Activated CD4-positive, alpha-beta T cell treated with anti-CD3 and anti-CD28 coated beads, Interleukin-2, amount 10 ng/mL, durations not matched to agents 7 days and 5 days (primary cell): ENCODE results near the gene RAB3C. TPM values are rescaled to one million over a fixed set of nuclear protein-coding genes. Genes with fewer than 3 reads are reported as not detected.

ENCODE experiments used
- CTCF ChIA-PET: fragments of 350-600 bp; sonication (Branson Sonifier 250); formaldehyde crosslinking; loops from one replicate; lab custom pipeline; 2021; ENCODE audit warnings: antibody characterized with exemption; lab: Charles Lee
- POLR2A ChIA-PET: fragments of 350-600 bp; sonication (Branson Sonifier 250); formaldehyde crosslinking; loops from one replicate; lab custom pipeline; 2021; ENCODE audit warnings: antibody characterized with exemption; lab: Charles Lee
- DNase-seq: peaks from one replicate; pipeline ENCODE4 v3.0.0-alpha.2; 2020
- H3K27ac Mint-ChIP-seq: one replicate; pipeline ENCODE4 v1.8.0; 2021; ENCODE audit warnings: mild to moderate bottlenecking, moderate library complexity, mixed read lengths
- H3K27me3 Mint-ChIP-seq: one replicate; pipeline ENCODE4 v1.8.0; 2021; ENCODE audit warnings: mixed read lengths
- H3K36me3 Mint-ChIP-seq: one replicate; pipeline ENCODE4 v1.8.0; 2021; ENCODE audit warnings: low read depth, mixed read lengths
- H3K4me1 Mint-ChIP-seq: one replicate; pipeline ENCODE4 v1.8.0; 2021; ENCODE audit warnings: mixed read lengths
- H3K4me3 Mint-ChIP-seq: one replicate; pipeline ENCODE4 v1.8.0; 2021; ENCODE audit warnings: mild to moderate bottlenecking, moderate library complexity, mixed read lengths
- H3K9me3 Mint-ChIP-seq: one replicate; pipeline ENCODE4 v1.8.0; 2021; ENCODE audit warnings: mixed read lengths
- total RNA-seq, 2 experiments: library from RNA; stranded (reverse); gene quantifications; one replicate each; pipeline ENCODE4 v1.2.3, GENCODE V29; 2021

The RAB3C gene
- total RNA-seq, 2 experiments from 2014 or later, result not detected

DNA sequence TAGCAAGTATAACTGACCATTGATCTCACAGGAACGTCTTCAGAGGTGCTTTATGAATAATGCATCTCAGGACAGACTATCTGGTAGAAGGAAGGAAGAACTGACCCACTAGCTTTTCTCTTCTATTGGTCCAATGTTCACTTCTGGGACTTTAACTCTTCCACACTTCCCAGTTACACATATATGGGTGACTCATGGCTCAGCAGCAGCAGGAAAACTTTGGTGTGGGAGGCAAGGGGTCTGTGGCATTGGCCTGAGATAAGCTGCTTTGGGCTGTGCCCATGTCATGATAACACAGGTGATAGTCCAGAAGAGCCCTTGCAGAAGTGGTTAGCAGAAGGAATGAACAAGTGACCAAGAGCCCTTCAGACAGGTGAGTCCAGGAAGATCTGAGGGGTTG is 148.8 kb downstream of the RAB3C start:
- no peak overlapping the region for H3K27ac Mint-ChIP-seq
- no peak for DNase-seq
- H3K36me3 Mint-ChIP-seq, result no peaks in the 10 kb centered on the region
- no peak overlapping the region for H3K4me3 Mint-ChIP-seq
- H3K4me1 Mint-ChIP-seq, result no peaks in the 10 kb centered on the region
- peaks cover 4% of the 10 kb centered on the region for H3K27me3 Mint-ChIP-seq
- CTCF ChIA-PET, result no interaction called here
- POLR2A ChIA-PET, result no interaction called here
- no peaks in the 10 kb centered on the region for H3K9me3 Mint-ChIP-seq

DNA sequence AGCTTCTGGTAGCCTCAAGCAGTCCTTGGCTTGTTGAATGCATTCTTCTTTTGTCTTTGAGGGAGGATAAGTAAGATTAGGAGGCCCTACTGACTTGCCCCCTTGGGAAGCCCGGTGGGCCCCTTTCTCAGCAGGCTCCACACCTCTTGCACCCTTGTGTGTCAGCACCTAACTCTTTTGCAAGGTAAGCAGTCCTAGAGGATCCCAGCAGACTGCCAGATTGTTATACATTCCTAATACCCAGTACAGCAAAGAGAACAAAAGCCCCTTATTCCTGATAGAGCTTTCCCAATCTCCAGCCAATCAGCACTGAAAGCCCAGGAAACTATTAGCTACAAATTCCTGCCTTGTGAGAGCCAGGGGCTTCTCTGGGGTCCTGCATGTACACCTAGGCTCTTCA is 152.8 kb downstream of the RAB3C start:
- POLR2A ChIA-PET, result no interaction called here
- H3K9me3 Mint-ChIP-seq, result no peaks in the 10 kb centered on the region
- no peak overlapping the region for H3K4me3 Mint-ChIP-seq
- CTCF ChIA-PET, result interaction anchor here (0.7 kb wide), 1 partner anchor 607 kb away, joined by 3 read pairs; no protein-coding TSS in a partner anchor
- no peak for DNase-seq
- H3K36me3 Mint-ChIP-seq, result no peaks in the 10 kb centered on the region
- no peak overlapping the region for H3K27ac Mint-ChIP-seq
- no peaks in the 10 kb centered on the region for H3K4me1 Mint-ChIP-seq
- H3K27me3 Mint-ChIP-seq, result peaks cover 1% of the 10 kb centered on the region

DNA sequence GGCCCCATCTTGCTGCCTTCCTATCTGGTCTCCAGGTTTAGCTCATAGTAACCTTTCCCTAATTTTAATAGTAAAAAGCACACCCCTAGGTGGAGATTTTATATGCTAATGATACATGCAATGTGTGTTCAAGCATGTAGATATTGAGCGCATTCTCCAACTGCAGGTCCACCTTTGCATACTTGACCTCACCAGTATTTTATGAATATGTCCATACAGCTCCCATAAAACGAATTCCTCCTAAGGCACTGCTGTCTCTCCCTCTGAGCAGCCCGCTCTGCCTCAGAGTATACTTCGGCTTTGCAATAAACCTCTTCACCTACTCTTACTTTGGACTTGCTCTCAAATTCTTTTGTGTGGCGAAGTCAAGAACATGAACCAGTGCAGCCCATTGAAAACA is 153.3 kb downstream of the RAB3C start:
- DNase-seq, result no peak
- ChIA-PET CTCF (interaction anchor here (0.7 kb wide), 1 partner anchor 606 kb away, joined by 3 read pairs; no protein-coding TSS in a partner anchor), POLR2A (no interaction called here)
- H3K4me1 Mint-ChIP-seq, result no peaks in the 10 kb centered on the region
- H3K9me3 Mint-ChIP-seq, result no peaks in the 10 kb centered on the region
- no peak overlapping the region for H3K4me3 Mint-ChIP-seq
- no peaks in the 10 kb centered on the region for H3K27me3 Mint-ChIP-seq
- H3K27ac Mint-ChIP-seq, result no peak overlapping the region
- no peaks in the 10 kb centered on the region for H3K36me3 Mint-ChIP-seq

DNA sequence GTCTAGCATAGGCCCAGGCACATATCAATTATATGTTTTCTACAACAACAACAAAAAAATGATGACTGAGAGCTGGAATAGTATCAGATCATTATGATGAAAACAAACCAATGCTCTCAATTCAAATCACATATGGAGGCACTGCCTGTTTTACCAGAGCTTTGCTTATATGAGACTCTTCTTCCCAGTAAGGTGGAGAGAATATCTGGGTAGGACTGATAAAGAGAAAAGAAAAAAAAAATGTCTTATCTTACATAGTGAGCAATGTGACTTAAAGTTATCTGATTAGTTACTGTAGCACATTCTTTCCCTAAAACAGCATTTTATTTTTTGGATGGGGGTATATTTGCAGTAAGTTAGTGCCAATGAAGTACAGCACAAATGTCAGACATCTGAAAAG is 154.8 kb downstream of the RAB3C start:
- Mint-ChIP-seq H3K36me3 (no peaks in the 10 kb centered on the region), H3K27me3 (no peaks in the 10 kb centered on the region), H3K4me1 (no peaks in the 10 kb centered on the region), H3K4me3 (no peak overlapping the region), H3K9me3 (no peaks in the 10 kb centered on the region), H3K27ac (no peak overlapping the region)
- CTCF ChIA-PET, result no interaction called here
- DNase-seq, result no peak
- POLR2A ChIA-PET, result no interaction called here

DNA sequence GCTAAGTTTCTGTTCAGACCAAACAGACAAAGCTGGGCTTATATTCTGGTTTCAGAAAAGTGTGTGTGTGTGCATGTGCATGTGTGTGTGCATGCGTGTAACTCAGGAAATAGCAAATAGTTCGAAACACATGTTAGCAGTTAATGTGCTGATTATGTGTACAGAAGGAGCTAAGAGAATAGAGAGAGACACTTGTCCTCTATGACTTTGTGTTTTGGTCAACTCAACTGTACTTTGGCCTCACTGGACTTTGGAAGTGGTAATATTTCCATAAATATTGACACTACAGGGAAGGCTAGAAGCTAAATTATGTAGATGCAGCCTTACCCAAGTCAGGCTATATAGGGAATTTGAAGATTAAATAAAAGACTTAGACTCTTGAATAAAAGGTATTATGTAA is 155.5 kb downstream of the RAB3C start:
- Mint-ChIP-seq H3K9me3 (no peaks in the 10 kb centered on the region), H3K4me3 (no peak overlapping the region), H3K4me1 (no peaks in the 10 kb centered on the region), H3K27me3 (peaks cover under 1% of the 10 kb centered on the region), H3K27ac (no peak overlapping the region), H3K36me3 (no peaks in the 10 kb centered on the region)
- no peak for DNase-seq
- POLR2A ChIA-PET, result no interaction called here
- CTCF ChIA-PET, result no interaction called here

DNA sequence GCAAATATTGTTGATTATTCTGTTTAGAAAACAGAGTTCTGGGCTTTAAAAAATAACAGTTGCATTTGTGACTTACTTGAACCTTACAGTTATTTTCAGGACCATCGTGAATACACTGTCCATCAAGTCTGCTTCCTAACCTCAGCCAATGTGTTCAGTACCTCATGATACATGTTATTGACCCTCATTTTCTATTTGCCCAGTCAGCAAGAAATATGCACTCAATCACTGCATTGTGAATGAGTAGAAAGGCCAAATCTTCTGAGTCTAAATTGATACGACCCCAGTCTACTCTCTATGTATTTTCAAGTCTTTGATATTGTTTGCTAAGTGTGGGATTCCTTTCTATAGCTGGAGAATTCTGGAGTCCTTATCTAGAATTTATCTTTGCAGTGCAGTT is 156.2 kb downstream of the RAB3C start:
- POLR2A ChIA-PET, result no interaction called here
- Mint-ChIP-seq H3K27me3 (peaks cover 2% of the 10 kb centered on the region), H3K4me1 (no peaks in the 10 kb centered on the region), H3K4me3 (no peak overlapping the region), H3K9me3 (no peaks in the 10 kb centered on the region), H3K27ac (no peak overlapping the region), H3K36me3 (no peaks in the 10 kb centered on the region)
- CTCF ChIA-PET, result no interaction called here
- DNase-seq, result no peak

DNA sequence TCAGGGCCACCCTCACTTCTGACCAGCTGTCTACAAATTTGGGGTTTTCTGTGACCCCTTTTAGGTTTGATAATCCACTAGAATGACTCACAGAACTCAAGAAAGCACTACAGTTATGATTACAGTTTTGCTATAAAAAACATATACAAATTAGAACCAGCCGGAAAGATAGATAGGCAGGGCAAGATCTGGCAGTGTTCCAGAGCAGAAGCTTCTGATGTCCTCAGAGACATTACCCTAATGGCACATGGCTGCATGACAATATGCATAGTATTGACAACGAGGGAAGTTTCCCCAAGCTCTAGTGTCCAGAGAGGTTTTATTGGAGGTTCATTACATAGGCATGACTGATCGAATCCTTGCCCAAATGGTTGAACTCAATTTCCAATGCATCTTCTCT is 158.1 kb downstream of the RAB3C start:
- POLR2A ChIA-PET, result no interaction called here
- DNase-seq, result no peak

DNA sequence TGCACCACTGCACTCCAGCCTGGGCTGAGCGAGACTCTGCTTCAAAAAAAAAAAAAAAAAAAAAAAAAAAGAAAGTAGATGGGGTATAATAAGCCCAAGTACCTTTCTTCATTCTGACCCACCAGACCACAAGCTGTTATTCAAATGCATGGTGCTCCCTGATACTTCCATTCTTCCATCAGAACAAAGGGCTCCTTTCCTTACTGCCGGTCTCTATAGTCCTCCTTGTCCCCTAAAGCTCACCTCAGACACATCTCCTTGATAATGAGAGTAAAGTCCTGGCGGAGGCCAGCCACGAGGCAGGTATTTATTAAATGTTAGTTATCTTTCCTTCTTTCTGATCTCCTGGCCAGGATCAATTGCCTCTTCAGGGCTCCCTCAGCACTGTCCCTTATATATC is 162.5 kb downstream of the RAB3C start:
- CTCF ChIA-PET, result no interaction called here
- H3K27ac Mint-ChIP-seq, result no peak overlapping the region
- peaks cover 10% of the 10 kb centered on the region for H3K27me3 Mint-ChIP-seq
- DNase-seq, result no peak
- POLR2A ChIA-PET, result no interaction called here
- H3K9me3 Mint-ChIP-seq, result no peaks in the 10 kb centered on the region
- H3K36me3 Mint-ChIP-seq, result no peaks in the 10 kb centered on the region
- no peak overlapping the region for H3K4me3 Mint-ChIP-seq
- H3K4me1 Mint-ChIP-seq, result no peaks in the 10 kb centered on the region

More for the DNA sequence above, 158.1 kb downstream of the RAB3C start:
- Mint-ChIP-seq H3K4me3 (no peak overlapping the region), H3K27ac (no peak overlapping the region), H3K9me3 (no peaks in the 10 kb centered on the region), H3K36me3 (no peaks in the 10 kb centered on the region), H3K27me3 (peaks cover 2% of the 10 kb centered on the region), H3K4me1 (no peaks in the 10 kb centered on the region)
- CTCF ChIA-PET, result no interaction called here

DNA sequence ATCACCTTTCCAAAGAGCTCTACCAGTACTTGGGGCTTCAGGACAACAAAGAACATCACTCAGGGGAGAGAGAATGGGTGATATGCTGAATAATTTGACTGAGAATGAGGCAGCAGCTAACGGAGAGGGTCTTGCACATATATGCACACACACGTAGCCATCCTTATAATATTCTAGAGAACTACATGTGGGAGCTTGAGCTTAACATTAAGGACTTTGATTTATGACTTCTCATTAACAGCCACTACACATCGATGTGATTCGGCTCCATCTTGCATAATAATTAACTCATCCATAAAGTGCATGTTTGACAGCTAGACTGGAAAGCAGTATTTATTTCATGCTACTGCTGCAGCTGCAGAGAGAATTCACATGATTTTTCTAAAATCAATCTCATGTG is 163.4 kb downstream of the RAB3C start:
- ChIA-PET CTCF (no interaction called here), POLR2A (no interaction called here)
- Mint-ChIP-seq H3K27ac (no peak overlapping the region), H3K9me3 (no peaks in the 10 kb centered on the region), H3K27me3 (peaks cover 11% of the 10 kb centered on the region), H3K4me3 (no peak overlapping the region), H3K36me3 (no peaks in the 10 kb centered on the region), H3K4me1 (no peaks in the 10 kb centered on the region)
- no peak for DNase-seq

DNA sequence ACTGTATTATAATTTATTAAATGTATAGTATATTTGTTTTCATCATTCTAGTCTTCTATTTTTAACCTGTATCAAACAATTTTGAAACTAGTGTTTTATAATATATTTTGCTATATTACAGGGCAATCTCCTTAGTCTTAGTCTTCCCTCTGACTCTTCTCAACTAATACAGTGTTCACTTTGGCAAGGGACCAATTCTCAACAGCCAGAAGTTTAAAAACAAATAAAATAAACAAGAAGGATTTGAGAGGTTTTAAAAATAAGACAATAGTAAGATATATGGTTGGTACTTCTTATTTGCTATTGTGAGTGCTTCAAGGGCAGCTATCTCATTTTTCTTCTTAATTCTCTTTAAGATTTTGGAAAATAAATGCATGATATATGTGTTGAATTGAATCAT is 167.2 kb downstream of the RAB3C start:
- DNase-seq, result no peak
- H3K4me3 Mint-ChIP-seq, result no peak overlapping the region
- H3K4me1 Mint-ChIP-seq, result no peaks in the 10 kb centered on the region
- peaks cover 9% of the 10 kb centered on the region for H3K27me3 Mint-ChIP-seq
- ChIA-PET POLR2A (no interaction called here), CTCF (no interaction called here)
- no peaks in the 10 kb centered on the region for H3K36me3 Mint-ChIP-seq
- H3K9me3 Mint-ChIP-seq, result no peaks in the 10 kb centered on the region
- no peak overlapping the region for H3K27ac Mint-ChIP-seq

DNA sequence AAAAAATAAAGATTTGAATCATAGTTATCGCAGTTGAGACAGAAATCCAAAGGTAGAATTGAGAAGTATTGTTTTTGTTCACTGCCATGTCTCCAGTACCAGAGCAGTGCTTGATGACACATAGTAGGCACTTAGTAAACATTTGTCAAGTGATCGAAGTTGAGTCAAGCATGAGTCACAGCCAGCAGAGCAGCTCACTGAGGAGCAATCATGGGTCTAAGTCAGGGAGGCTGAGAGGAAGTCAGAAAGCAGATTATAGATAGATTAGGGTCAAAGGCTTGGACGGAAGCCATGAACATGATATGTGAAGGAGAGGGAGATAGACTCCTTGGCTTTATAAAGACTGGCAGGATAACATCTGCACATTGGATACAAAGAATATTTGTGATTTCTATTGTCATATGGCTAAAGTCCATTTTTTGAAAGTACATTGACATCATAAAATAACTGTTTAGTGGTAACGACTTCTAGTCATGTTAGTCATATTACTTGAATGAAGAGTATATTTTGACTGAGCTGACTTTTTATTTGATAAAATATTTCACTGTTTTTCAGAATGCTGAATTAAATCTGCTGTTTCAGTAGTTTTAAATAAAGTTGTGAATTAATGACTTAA is 168.5 kb downstream of the RAB3C start:
- Mint-ChIP-seq H3K36me3 (no peaks in the 10 kb centered on the region), H3K27me3 (peaks cover 9% of the 10 kb centered on the region), H3K4me1 (no peaks in the 10 kb centered on the region), H3K9me3 (no peaks in the 10 kb centered on the region), H3K4me3 (no peak overlapping the region), H3K27ac (no peak overlapping the region)
- CTCF ChIA-PET, result no interaction called here
- POLR2A ChIA-PET, result no interaction called here
- no peak for DNase-seq

DNA sequence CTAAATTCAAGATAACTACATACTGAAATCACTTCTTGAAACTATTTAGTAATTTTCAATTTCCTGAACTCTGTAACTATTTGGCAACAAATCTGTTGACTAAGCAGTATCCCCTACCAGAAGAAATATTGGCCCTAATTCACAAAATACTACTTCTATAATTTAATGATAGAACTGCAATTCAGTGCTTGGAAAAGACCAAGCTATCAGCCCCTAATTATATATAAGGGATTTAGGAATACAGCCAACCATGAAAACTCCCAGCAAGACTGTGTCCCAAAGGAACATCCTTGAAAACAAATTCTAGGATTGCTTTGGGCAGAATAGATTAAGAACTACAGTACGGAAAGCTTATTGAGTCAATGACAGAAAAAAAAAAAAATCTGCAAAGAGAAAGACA is 169.2 kb downstream of the RAB3C start:
- Mint-ChIP-seq H3K9me3 (no peaks in the 10 kb centered on the region), H3K4me3 (no peak overlapping the region), H3K27ac (no peak overlapping the region), H3K27me3 (peaks cover 9% of the 10 kb centered on the region), H3K36me3 (no peaks in the 10 kb centered on the region), H3K4me1 (no peaks in the 10 kb centered on the region)
- ChIA-PET POLR2A (no interaction called here), CTCF (no interaction called here)
- no peak for DNase-seq

DNA sequence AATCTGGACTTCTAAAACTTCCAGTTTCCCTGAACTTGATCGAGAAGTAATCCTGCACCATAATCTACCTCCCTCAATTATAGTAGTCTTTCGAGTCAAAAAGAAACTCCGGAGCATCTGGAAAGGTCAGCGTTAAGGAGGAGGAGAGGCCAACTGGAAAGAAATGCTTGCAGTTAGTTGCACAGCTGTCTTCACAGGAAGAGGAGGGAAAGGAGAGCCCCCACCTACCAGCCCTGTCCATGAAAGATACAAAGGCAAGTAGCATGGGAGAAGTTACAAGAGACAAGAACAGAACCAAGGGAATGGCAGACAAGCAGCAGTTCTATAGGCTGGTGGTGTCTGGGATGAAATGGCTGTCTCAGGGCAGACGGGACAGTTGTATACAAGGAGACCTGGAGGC is 170.6 kb downstream of the RAB3C start:
- H3K4me3 Mint-ChIP-seq, result no peak overlapping the region
- no peaks in the 10 kb centered on the region for H3K4me1 Mint-ChIP-seq
- peaks cover 8% of the 10 kb centered on the region for H3K27me3 Mint-ChIP-seq
- POLR2A ChIA-PET, result no interaction called here
- H3K9me3 Mint-ChIP-seq, result no peaks in the 10 kb centered on the region
- DNase-seq, result no peak
- no peaks in the 10 kb centered on the region for H3K36me3 Mint-ChIP-seq
- H3K27ac Mint-ChIP-seq, result no peak overlapping the region
- CTCF ChIA-PET, result interaction anchor here (0.6 to 1.5 kb wide), 2 partner anchors 20 to 81 kb away, joined by 3 read pairs; no protein-coding TSS in a partner anchor

DNA sequence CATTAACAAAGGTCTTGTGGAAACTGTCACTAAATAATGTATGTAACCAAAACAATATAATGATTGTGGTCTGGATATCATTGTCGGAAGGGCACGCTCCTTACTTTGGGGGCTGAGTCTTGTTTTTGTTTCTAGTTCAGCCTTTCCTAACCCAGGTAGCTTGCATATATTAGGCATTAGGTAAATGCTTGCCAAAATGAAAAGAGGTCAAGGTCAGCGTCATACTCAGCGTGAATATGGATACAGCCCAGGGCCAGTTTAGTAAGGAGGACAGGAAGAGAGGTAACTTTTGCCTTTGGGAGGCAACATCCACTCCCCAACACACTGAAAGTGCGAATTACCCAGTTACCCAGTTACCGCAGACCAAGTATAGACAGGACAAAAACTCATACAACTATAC is 171.4 kb downstream of the RAB3C start:
- H3K4me1 Mint-ChIP-seq, result peaks cover 6% of the 10 kb centered on the region
- H3K27me3 Mint-ChIP-seq, result peaks cover 4% of the 10 kb centered on the region
- POLR2A ChIA-PET, result no interaction called here
- H3K9me3 Mint-ChIP-seq, result no peaks in the 10 kb centered on the region
- no peaks in the 10 kb centered on the region for H3K36me3 Mint-ChIP-seq
- no peak overlapping the region for H3K27ac Mint-ChIP-seq
- CTCF ChIA-PET, result no interaction called here
- H3K4me3 Mint-ChIP-seq, result no peak overlapping the region
- no peak for DNase-seq
